ENCODE data around the gene GOLM1. TPM values are rescaled to one million over a fixed set of nuclear protein-coding genes. Genes with fewer than 3 reads are reported as not detected.

Gene GOLM1
- total and polyA plus RNA-seq, 2 experiments from 2014 or later = 60.2 to 66.7 TPM

DNA sequence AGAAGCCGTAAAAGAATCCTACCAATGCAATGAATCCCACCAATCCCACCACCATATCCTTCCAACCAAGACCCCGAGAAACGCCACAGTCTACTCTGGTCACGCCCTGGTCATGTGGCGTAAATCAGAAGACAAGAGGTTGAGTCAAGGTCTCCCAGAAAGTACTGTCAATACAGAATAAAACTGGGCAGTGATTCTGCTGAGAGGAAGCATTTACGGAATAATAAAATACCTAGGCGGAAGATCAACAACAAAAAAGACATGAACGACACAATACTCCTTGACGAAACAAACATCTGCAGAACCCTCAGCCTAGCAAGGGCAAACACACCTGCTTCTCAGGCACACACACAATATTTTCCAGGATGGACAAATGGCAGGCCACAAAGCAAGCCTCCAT, 62.8 kb downstream of the GOLM1 start:
- no peak overlapping the region for H3K27ac ChIP-seq
- H3K27me3 ChIP-seq = no peaks in the 10 kb centered on the region
- TF ChIP-seq, protein P1, sequence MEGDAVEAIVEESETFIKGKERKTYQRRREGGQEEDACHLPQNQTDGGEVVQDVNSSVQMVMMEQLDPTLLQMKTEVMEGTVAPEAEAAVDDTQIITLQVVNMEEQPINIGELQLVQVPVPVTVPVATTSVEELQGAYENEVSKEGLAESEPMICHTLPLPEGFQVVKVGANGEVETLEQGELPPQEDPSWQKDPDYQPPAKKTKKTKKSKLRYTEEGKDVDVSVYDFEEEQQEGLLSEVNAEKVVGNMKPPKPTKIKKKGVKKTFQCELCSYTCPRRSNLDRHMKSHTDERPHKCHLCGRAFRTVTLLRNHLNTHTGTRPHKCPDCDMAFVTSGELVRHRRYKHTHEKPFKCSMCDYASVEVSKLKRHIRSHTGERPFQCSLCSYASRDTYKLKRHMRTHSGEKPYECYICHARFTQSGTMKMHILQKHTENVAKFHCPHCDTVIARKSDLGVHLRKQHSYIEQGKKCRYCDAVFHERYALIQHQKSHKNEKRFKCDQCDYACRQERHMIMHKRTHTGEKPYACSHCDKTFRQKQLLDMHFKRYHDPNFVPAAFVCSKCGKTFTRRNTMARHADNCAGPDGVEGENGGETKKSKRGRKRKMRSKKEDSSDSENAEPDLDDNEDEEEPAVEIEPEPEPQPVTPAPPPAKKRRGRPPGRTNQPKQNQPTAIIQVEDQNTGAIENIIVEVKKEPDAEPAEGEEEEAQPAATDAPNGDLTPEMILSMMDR (IDR thresholded peaks at IDR 0.05; ENCODE audit: low read depth, low read length) = no peak
- peaks cover 7% of the 10 kb centered on the region for H3K4me1 ChIP-seq (ENCODE audit: low read depth)
- DNase-seq (ENCODE audit: low read depth in 1 of 2, low spot score in 1 of 2) = no peak
- peaks cover 21% of the 10 kb centered on the region for H3K36me3 ChIP-seq
- no peaks in the 10 kb centered on the region for H3K9me3 ChIP-seq (ENCODE audit: low read depth)
- H3K4me3 ChIP-seq = no peak overlapping the region

DNA sequence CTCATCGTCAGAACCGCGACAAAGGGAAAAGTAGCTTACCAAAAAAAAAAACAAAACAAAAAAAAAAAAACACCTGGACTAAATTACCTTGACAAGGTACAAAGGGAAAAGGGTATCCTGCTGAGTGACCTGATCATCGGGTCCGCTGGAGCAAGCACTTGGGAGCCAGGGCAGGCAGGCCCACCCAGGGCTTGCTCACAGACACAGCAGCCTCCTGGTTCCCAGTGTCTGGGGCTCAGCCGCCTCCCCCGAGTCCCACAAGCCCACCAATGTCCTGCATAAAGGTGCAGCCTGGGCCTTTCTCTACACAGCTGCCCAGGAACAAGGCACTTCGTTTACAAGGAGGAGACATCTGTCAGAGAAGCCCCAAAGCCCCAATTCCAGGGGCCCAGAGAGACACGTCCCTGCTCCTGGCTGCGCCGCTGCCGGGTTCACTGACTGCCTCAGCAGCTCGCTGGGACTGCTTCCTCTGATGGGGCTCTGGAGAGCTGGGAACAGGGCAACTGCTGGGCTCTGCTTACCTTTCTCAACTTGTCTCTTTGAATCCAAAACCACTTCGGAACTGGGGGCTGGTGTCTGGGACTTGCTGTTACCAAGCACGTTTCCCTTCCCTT, 63.4 kb downstream of the GOLM1 start:
- Histone ChIP-seq H3K36me3 (peaks cover 21% of the 10 kb centered on the region), H3K27ac (no peak overlapping the region), H3K27me3 (no peaks in the 10 kb centered on the region), H3K9me3 (ENCODE audit: low read depth) (no peaks in the 10 kb centered on the region), H3K4me1 (ENCODE audit: low read depth) (peaks cover 4% of the 10 kb centered on the region), H3K4me3 (no peak overlapping the region)
- no peak for DNase-seq (ENCODE audit: low read depth in 1 of 2, low spot score in 1 of 2)
- TF ChIP-seq, protein P1 (IDR thresholded peaks at IDR 0.05; ENCODE audit: low read depth, low read length) = no peak

- H3K9me3 ChIP-seq (ENCODE audit: low read depth) = no peaks in the 10 kb centered on the region
- no peaks in the 10 kb centered on the region for H3K27me3 ChIP-seq
- TF ChIP-seq, protein P1 (IDR thresholded peaks at IDR 0.05; ENCODE audit: low read depth, low read length) = peak; percentile 66
- H3K4me3 ChIP-seq = no peak overlapping the region
- no peaks in the 10 kb centered on the region for H3K4me1 ChIP-seq (ENCODE audit: low read depth)
- peaks cover 21% of the 10 kb centered on the region for H3K36me3 ChIP-seq
- H3K27ac ChIP-seq = no peak overlapping the region
- peak; percentile 65 to 69 for DNase-seq (ENCODE audit: low read depth in 1 of 2, low spot score in 1 of 2)
Measured at GRCh38 chr9:86034863-86035734, 64.3 kb downstream of the GOLM1 start.

GRCh38 chr9:86027767-86028166, 71.6 kb downstream of the GOLM1 start:
- Histone ChIP-seq H3K27me3 (no peaks in the 10 kb centered on the region), H3K4me1 (ENCODE audit: low read depth) (no peaks in the 10 kb centered on the region), H3K27ac (peak overlapping the region; percentile 51), H3K9me3 (ENCODE audit: low read depth) (no peaks in the 10 kb centered on the region), H3K4me3 (no peak overlapping the region), H3K36me3 (peaks cover 20% of the 10 kb centered on the region)
- TF ChIP-seq, protein P1 (IDR thresholded peaks at IDR 0.05; ENCODE audit: low read depth, low read length) = no peak
- DNase-seq (ENCODE audit: low read depth in 1 of 2, low spot score in 1 of 2) = no peak

DNA sequence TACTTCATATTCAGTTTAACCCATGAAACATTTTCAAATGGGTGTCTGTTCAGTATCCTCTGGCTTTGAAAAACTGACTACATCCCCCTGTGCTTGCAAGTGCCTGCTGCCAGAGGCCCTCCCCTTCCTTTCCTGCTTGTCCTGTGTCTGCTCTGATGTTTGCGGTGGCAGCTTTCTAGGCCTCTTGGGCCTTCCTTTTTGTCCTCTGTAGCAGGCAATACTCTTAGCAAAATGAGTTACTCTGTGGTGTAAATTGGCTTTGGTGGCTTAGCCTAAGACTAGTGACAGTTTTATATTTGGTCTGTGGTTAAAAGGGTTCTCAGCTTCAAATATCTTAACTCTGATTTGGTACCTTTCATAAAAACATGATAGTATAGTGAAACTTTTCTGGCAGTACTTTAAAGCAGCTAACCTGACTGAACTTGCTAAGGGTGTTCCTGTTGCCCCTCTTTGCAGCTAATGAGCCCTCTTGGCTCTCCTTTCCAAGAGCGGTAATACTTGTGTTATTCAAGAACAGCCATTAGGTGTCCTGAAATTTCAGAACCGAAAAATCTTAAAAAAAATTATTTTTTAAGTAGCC, 76.6 kb downstream of the GOLM1 start:
- H3K27me3 ChIP-seq = no peaks in the 10 kb centered on the region
- H3K9me3 ChIP-seq (ENCODE audit: low read depth) = no peaks in the 10 kb centered on the region
- TF ChIP-seq, protein P1 (IDR thresholded peaks at IDR 0.05; ENCODE audit: low read depth, low read length) = no peak
- peaks cover 51% of the 10 kb centered on the region for H3K36me3 ChIP-seq
- peak overlapping the region; percentile 25 for H3K27ac ChIP-seq
- H3K4me3 ChIP-seq = no peak overlapping the region
- DNase-seq (ENCODE audit: low read depth in 1 of 2, low spot score in 1 of 2) = peak in 1 of 2 donors; percentile 19
- no peaks in the 10 kb centered on the region for H3K4me1 ChIP-seq (ENCODE audit: low read depth)

All from cardiac muscle cell (in vitro differentiated cells and primary cell).